Measurements from ENCODE around the gene HLA-DPB1.
"Not testable (repeated sequence)": the region's sequence is repeated elsewhere in the genome, so short reads cannot be mapped to it uniquely, and the experiment has no call there.

HLA-DPB1 gene

DNA sequence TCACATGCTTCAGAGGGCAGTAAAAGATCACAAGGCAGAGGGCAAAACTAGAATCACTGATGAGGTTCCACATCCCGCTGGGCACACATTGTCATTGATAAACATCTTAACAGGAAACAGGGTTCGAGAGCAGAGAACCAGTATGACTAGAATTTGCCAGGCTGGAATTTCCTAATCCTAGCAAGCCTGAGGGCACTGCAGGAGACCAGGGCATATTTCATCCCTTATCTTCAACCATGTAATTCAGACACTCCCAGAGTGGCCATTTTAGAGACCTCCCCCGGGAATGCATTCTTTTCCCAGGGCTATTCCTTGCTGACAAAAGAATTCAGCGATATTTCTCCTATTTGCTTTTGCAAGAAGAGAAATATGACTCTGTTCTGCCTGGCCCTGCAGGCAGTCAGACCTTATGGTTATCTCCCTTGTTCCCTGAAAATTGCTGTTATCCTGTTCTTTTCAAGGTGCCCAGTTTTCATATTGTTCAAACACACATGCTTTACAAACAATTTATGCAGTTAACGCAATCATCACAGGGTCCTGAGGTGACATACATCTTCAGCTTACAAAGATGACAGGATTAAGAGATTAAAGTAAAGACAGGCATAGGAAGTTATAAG, 25.4 kb downstream of the HLA-DPB1 start:
- DNase-seq: not testable (repeated sequence)

DNA sequence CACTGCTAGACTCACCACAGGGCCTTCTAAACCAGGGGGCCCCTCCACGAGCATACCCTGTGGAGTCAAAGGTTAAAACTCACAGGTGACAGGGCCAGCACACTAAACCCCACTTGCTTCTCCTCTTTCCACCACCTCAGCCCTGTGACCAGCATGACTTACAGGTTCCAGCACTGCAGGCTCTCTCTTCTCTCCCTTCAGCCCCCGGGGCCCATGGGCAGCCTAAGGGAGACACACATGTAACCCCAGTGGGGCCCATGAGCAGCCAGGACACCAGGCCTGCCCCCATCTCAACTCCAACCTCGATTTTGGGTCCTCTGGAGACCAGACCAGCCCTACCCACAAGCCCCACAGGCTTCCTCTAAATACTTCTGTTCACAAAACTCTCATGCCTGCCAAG, 28.0 kb downstream of the HLA-DPB1 start:
- no peak for DNase-seq

GRCh38 chr6:33104887-33105286, 29.1 kb downstream of the HLA-DPB1 start:
- DNase-seq: no peak

DNA sequence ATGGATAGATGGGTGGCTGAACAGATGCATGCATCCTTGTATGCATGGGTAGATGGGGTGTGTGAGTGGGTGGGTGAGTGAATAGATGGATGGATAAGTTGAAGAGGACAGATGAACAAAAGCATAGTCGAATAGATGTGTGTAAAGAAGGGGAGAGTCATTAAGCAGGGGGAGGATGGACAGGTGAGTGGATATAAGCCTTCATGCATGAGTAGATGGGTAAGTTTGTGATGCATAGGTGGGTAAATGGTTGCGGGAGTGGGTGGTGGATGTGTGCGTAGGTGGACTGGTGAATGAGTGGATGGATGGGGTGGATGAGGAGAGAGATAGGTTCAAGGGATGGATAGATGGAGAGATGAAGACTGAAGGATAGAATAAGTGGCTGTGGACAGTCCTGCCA, 29.6 kb downstream of the HLA-DPB1 start:
- no peak for DNase-seq

DNA sequence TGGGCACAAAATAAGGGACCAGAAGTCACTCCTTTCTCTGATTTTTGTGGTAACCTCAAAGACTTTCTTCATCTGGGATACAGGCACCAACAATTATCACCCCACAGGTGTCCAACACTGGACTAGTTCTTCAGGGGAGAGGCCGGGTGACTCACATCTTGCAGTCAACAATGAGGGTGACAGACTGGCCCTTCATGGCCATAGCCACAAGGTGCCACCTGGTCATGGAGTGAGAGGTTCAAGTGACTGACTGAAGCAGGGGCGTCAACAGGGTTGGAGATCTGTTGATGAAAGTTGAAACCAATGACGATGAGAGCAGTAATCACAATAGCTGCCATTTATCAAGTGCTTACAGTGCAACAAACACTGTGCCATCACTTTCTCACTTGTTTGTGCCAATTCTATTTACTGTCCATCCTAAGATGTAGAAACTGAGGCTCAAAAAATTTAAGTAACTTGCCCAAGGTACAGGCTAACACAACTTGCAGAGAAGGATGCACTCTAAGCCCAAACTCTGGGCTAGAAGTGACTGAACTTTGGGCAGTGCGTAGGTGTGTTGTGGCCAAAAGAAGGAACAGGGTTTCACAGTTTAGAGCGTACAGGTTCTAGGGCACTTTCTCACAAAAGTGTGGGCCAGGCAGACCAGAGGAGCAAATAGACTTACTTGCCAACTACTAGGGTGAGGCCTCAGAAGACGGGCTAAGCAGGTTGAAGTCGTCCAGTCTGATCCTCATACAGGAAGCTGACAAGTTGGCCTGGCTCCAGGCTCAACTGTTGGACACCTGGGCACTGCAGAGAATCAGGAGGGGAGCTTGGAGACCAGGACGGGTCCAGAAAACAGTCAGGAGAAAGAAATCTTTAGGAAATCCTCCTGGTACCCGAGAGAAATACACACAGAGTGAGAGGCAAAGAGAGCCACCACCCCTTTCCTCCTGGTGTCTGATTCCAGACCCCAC, 30.4 kb downstream of the HLA-DPB1 start:
- DNase-seq: no peak

GRCh38 chr6:33107641-33108040, 31.9 kb downstream of the HLA-DPB1 start:
- no peak for DNase-seq

- no peak for DNase-seq
Measured at GRCh38 chr6:33108307-33108706, 32.5 kb downstream of the HLA-DPB1 start.

DNA sequence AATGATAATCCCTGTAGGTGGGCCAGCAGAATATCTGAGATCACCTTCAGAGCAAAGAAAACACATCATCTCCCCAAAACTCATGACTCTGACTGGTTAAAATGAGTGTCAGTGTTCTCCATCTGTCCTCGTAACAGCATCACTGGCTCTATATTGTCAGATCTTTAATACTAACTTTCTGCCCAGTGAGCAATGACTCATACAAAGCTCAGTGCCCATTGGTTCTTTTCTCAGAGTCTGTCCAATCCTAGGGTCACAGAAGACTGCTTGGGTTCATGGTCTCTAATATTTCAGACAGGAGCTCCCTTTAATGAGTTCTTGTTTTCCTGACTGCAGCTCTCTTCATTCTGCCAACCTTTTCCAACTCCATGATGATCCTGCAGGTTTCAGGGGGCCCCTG, 36.4 kb downstream of the HLA-DPB1 start:
- peak in 8 of 51 donors; percentile 5 to 43 (median 21) for DNase-seq

DNA sequence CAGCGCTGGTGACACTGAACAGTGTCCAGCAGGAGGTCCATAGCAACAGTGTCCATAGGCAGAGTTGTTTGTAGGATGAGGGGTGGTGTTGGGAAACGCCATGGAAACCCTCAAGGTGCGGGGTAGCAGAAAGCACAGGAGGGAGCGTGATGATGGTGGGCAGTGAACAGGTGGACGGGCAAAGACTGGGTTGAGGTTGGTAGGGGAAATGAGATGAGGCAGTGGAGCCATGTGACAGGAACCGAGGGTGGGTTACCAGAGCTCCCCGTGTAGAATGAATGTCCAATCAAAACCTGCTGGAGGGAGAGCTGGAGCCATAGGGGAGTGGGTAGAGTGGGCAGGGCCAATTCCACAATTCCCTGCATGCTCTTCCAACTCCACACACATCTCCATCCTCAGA, 38.0 kb downstream of the HLA-DPB1 start:
- DNase-seq: no peak

DNA sequence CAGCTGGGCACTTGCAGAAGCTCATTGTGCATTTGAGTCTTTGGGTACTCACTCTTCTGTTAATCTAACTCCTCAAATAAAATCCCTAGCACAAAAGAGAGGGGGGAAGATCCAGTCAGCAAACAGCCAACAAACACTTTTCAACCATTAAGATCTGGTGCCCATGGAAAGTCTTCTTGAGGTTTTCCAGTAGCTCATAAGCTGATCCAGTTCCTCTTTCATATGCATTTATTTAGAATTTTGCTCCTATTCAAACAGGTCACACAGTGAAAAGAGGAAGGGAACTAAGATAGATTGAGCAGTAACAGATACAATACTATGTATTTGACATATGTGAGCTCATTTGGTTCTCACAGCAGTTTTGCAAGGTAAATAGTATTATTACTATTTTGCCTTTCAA, 38.6 kb downstream of the HLA-DPB1 start:
- DNase-seq: no peak

DNA sequence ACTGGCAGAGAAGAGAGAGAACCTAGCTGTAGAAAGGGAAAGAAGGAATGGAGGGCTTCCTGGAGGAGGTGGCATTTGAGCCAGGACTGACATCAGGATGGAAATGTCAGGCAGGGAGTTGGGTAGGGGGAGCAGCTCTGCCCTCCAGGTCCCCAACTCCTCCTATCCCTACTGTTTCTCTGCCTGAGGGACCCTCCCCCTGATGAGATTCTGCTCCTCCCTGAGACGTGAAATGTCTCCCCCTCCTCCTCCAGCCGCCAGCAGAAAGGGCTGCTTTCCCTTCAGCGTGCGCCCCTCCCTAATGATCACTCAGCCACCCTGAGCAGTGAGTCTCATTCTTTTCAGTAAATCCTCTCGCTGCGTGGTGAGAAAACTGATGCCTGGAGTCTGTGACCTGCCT, 40.6 kb downstream of the HLA-DPB1 start:
- no peak for DNase-seq

GRCh38 chr6:33116841-33117711, 41.3 kb downstream of the HLA-DPB1 start:
- peak in 3 of 51 donors; percentile 7 to 28 (median 20) for DNase-seq

- no peak for DNase-seq
Measured at GRCh38 chr6:33117811-33118277, 42.1 kb downstream of the HLA-DPB1 start.

DNA sequence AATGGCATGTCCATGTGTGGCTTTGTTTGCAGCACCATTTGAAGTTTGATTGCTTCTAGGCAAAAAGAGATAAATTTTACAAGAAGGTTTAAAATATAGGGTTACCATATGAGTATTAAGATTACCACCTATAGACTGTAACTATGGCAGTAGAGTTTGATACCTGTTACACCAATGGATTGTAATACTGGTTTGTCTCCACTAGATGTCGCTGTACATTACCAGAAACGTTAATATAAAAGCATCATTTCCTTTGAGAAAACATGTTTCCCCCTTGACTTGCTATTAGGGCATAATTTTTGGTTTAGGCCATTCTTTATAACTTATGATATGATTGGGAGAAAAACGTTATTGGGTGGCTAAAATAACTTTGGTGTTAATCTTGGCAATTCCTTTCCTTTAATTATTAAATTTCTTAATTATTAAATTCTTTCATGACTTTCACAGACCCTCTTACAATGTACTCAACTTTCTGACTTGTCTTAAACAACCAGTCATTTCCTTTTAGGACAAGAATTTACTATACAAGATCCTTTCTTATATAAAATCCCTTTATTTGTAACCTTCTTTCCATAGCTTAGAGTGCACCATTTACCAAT, 42.8 kb downstream of the HLA-DPB1 start:
- DNase-seq: peak in 1 of 51 donors; percentile 8

DNA sequence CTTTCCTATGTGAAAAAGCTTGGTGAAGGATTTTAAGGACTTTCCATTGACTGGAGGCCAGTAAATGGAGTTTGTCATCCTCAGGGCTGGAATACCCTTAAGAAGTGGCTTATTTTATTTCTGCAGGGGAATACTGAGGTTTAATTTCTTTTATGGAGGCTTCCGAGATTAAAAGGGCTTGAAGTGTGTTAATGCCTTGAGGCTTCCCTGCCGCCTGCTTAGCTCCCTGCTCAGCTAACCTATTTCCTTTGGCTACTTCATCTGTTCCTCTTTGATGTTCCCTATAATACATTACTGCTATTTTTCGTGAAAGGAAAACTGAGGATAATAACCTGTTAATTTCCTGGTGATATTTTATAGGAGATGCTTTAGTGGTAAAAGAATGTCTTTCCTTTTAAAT, 44.2 kb downstream of the HLA-DPB1 start:
- DNase-seq: no peak

- DNase-seq: no peak
Measured at GRCh38 chr6:33123181-33123580, 47.4 kb downstream of the HLA-DPB1 start.

DNA sequence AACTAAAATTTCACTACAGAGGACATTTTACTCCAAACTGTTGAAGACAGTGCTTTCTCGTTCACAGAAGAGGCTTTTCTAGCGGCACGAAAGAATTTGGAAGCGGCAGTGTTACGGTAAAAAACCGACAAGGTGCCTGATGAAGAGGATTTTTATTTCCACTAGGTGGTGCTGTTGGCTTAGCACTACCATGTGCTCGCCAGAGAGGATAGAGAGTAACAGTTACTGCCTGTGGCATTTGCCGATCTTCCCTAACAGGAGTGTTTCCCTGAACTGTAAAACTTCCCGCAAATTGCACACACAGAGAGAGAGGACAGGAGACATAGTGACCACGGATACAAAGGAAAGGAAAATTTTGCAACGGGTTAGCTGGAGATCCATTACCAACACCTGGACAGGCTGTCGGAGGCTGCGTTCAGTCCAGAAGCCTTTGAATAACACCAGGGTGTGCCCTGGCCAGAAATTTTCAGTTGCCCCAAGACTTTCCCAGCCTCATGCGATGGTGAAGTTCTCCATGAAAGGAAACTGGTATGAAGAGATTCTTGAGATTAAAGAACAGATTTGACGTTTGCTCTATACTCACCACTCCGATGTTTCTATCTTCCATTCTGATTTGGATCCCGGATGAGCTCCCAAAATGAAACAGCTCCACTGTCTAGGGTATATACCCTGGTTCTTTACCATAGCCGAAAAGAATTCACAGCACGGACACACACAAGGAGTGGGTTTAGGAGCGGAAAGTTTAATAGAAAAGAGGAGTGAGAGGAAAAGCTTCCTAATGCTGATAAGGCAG, 48.1 kb downstream of the HLA-DPB1 start:
- peak in 2 of 51 donors; percentile 3 to 22 for DNase-seq

- DNase-seq: no peak
Measured at GRCh38 chr6:33124525-33124901, 48.7 kb downstream of the HLA-DPB1 start.

- DNase-seq: no peak
Measured at GRCh38 chr6:33124947-33125346, 49.2 kb downstream of the HLA-DPB1 start.

DNA sequence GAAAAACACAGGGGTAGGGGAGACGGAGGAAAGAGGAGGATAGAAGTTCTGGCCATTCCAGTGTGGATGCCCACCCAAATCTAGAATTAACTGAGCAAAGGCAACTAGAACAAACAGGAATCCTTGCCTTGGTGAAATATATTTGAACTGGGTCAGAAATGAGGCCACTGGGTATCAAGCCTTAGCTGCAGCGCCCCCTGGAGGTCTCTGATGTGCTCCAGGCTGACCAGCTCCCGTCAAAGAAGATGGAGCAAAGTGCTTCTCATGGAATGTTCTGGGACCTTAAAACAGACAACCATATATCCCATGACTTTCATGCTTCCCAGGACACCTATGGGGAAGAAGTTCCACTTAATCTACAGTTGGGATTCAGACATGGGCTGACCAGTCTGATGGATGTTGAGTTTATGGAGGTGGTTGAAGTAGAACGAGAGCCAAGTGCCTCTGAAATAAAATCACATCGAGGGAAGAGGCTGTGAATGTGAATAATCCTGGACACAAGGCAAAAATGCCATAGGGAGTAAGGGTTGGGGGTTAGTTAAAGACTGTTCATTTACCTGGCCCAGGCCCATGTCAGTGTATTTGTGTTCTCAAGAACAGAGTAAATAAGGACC, 50.4 kb downstream of the HLA-DPB1 start:
- DNase-seq: peak in 26 of 51 donors; percentile 6 to 74 (median 22)
